ENCODE measurements around the gene FBXW2.

GRCh38 chr9:120765910-120766425, 27.2 kb downstream of the FBXW2 start:
- TF ChIP-seq CTCF (conservative IDR thresholded peaks at IDR 0.05; ENCODE audit: low read depth, low read length) (no peak), EZH2 (IDR thresholded peaks at IDR 0.05; ENCODE audit: borderline replicate concordance, low read depth, low read length, poor library complexity, severe bottlenecking) (no peak)
